Gastrocnemius medialis (tissue), 4 donors: ENCODE data around the gene HCRT.

Experiments used
- POLR2A ChIP-seq, 2 donors: fragments of 450-650 bp; IDR thresholded peaks; one replicate each; pipeline ENCODE4 v1.6.1; 2017; ENCODE audit warnings: antibody characterized with exemption in 2 of 2, mild to moderate bottlenecking in 2 of 2, moderate library complexity in 2 of 2
- TF ChIP-seq, protein P1 (sequence below), 5 experiments: fragments of 450-650 bp in 3 of 5; fragments of 200-600 bp in 2 of 5; sonication (generic) in 2 of 5; IDR thresholded peaks in 4 of 5; conservative IDR thresholded peaks in 1 of 5; 1 replicate in 4 of 5; 2 replicates in 1 of 5; pipeline ENCODE4 v1.5.1; 2016 to 2019; ENCODE audit warnings: antibody characterized with exemption in 5 of 5, mild to moderate bottlenecking in 3 of 5, moderate library complexity in 3 of 5

- TF ChIP-seq, protein P1, sequence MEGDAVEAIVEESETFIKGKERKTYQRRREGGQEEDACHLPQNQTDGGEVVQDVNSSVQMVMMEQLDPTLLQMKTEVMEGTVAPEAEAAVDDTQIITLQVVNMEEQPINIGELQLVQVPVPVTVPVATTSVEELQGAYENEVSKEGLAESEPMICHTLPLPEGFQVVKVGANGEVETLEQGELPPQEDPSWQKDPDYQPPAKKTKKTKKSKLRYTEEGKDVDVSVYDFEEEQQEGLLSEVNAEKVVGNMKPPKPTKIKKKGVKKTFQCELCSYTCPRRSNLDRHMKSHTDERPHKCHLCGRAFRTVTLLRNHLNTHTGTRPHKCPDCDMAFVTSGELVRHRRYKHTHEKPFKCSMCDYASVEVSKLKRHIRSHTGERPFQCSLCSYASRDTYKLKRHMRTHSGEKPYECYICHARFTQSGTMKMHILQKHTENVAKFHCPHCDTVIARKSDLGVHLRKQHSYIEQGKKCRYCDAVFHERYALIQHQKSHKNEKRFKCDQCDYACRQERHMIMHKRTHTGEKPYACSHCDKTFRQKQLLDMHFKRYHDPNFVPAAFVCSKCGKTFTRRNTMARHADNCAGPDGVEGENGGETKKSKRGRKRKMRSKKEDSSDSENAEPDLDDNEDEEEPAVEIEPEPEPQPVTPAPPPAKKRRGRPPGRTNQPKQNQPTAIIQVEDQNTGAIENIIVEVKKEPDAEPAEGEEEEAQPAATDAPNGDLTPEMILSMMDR (IDR thresholded peaks at IDR 0.05 in 4 of 5, conservative IDR thresholded peaks at IDR 0.05 in 1 of 5), result no peak
- TF ChIP-seq POLR2A (IDR thresholded peaks at IDR 0.05), result no peak
Observed at GRCh38 chr17:42142371-42142896, 42.8 kb downstream of the HCRT start.
